ENCODE measurements around the gene RPS28. TPM values are rescaled to one million over a fixed set of nuclear protein-coding genes. Genes with fewer than 3 reads are reported as not detected.
"Not testable (repeated sequence)": the region's sequence is repeated elsewhere in the genome, so short reads cannot be mapped to it uniquely, and the experiment has no call there.

The RPS28 gene
- total RNA-seq, 1 donor from 2014 or later = 157 TPM

DNA sequence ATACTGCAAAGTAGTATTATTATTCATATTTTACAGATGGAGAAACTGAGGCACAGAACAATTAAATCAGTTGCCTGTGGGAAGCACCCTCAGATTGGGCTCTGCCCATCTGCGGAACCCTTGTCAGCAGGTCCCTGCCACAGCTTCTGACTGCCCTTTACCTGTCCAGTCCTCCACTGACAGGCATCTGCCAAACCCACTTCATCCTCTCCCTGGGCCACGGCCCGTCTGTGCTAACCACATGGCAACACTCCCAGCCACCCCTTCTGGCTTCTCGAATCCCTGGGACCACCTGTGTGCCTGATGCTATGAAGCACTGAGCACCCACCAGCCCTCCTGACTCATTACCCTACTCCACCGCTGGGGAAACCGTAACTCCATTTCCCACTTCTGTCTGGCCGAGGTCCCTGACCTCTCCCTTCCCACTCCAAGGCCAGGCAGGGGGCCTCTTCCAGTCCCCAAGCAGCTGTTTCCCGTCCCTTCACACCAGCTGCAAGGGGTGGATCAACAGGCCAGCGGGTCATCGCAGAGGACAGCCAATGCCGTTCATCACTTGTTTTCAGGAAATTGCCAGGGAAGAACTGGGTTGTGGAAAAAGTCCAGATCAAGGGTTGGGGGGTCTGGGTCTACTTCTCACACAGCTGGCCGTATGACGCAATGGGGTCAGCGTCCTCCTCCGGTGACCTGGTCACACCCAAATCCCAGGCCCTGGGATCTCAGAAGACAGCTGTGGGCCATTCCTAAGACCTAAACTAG, 19.2 kb downstream of the RPS28 start:
- no peak for DNase-seq (ENCODE audit: low spot score in 2 of 2)
- FAIRE-seq = no peak

DNA sequence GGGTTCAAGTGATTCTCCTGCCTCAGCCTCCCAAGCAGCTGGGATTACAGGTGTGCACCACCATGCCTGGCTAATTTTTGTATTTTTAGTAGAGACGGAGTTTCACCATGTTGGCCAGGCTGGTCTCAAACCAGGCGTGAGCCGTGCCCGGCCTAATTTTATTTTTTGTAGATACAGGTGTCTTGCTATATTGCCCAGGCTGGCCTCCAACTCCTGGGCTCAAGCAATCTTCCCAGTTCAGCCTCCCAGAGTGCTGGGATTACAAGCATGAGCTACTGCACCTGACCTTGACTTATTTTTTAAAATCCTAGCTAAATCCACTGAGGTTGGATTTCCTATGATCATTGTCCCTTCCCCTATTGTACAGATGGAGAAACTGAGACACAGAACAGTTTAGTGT, 20.2 kb downstream of the RPS28 start:
- FAIRE-seq; DNase-seq (ENCODE audit: low spot score in 2 of 2): not testable (repeated sequence)

DNA sequence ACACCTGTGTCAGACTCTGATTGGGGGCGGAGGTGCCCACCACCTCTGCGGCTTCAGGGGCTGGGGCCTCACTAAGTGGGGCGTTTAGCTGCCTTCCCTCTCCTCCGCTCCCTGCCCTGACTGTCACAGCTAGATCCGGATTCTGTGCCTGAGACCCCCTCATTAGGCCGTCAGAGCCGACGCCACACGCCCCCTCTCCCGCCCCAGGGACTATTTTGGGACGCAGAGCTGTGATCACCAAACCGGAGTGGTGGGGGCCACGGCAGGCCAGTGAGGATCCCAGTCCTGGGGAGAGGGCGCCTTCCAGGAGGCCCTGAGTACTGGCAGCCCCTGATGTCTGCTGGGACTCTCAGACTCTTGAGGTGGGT, 21.0 kb downstream of the RPS28 start:
- DNase-seq (ENCODE audit: low spot score in 2 of 2) (no peak), FAIRE-seq (no peak)

DNA sequence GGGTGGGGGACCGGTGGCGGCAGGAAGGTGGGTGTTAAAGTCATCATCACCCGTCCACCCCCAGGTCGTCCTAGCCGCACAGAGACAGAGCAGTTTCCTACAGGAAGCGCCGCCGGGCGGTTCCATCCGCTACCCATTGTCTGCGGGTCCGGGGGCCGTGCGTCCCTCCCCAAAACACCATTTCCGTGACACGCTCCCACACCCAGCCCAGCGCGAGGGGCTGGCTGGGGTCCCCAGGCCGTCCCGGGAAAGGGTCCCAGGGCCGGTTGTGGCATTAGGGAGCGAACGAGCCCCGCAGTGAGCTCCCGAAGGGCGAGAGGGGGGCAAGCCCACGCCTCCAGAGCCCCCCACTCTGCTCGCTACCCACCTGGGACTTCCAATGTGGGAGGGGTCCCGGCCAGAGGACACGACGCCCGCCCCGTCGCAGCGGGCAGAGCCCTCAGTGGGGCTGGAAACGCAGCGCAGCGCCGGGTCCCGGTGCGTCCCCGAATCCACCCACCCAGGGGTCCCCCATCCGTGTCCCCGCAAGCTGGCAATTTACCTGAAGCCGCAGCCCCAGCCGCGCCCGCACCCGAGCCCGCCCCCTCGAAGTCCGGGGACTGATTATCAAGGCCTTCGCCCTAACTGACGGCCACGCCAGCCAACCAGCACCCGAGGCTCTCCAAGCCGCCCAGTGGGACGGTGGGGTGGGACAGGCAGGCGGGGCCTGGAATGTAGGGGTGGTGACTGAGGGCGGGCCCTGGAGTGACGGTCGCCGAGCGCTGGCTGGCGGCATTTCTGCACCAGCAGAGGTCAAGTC, 21.6 kb downstream of the RPS28 start, which contains the start of gene KANK3:
Gene KANK3, minus strand, starts transcription at position 579 of the 799 bp plus-strand sequence. CDS start 5,434 bp downstream, outside the sequence.
- no peak for FAIRE-seq
- peak; percentile 91 to 95 for DNase-seq (ENCODE audit: low spot score in 2 of 2)

DNA sequence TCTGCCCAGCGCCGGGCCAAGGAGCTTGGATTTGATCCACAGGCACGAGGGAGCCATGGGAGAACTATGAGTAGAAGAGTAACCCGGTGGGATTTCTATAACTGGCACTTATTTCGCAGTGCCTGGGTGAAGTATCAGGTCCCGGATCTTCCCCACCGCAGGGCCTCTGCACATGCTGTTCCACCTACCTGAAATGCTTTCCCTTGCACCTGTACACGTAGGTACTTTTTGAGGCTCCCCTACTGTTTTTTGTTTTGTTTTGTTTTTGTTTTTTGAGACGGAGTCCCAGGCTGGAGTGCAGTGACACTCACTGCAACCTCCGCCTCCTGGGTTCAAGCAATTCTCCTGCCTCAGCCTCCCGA, 22.2 kb downstream of the RPS28 start:
- no peak for FAIRE-seq

DNA sequence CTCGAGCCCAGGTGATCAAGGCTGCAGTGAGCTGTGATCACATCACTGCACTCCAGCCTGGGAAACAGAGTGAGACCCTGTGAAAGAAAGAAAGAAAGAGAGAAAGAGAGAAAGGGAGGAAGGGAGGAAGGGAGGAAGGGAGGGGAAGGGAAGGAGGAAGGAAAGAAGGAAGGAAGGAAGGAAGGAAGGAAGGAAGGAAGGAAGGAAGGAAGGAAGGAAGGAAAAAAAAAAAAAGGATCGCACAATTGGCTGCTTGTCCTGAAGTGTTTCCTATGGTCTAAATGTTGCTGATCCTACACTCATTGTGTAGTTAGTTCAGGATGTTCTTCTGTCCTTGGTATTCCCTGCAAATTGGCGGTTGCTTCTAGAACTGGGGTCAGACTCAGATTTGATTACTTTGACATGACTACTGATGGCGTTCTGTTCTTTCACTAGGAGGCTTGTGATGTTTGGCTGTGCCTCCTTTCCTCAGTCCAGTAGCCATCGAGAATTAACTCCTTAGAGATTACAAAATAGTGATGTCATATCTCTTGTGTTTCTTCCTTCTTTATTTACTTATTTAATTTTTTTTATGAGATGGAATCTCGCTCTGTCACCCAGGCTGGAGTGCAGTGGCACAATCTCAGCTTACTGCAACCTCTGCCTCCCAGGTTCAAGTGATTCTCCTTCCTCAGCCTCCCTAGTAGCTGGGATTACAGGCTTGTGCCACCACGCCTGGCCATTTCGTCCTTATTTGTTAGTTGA, 28.5 kb downstream of the RPS28 start:
- FAIRE-seq; DNase-seq (ENCODE audit: low spot score in 2 of 2): not testable (repeated sequence)

More for the DNA sequence above, 22.2 kb downstream of the RPS28 start:
- no peak for DNase-seq (ENCODE audit: low spot score in 2 of 2)

DNA sequence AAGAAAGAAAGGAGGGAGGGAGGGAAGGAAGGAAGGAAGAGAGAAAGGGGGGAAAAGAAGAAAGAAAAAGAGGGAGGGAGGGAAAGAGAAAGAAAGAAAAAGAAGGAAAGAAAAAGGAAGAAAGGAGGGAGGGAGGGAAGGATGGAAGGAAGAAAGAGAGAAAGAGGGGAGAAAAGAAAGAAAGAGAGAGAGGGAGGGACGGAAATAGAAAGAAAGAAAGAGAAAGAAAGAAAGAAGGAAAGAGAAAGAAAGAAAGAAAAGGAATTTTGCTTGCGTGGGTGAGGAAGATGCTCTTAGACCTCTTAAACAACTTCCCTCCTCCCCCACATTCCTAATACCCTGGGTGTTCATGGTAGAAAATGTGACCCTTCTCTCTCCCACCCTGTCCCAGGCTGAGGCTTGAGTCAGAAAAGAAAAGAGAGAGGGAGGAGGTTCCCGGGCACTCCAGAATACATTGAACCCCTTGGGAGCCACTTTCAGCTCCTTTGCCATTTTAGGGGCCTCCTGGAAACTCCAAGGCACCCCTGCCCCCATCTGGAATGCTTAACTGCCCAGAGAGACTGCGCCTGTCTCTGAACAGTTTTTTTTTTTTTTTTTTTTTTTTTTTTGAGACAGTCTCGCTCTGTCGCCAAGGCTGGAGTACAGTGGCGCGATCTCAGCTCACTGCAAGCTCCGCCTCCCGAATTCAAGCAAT, 31.0 kb downstream of the RPS28 start:
- FAIRE-seq = no peak

DNA sequence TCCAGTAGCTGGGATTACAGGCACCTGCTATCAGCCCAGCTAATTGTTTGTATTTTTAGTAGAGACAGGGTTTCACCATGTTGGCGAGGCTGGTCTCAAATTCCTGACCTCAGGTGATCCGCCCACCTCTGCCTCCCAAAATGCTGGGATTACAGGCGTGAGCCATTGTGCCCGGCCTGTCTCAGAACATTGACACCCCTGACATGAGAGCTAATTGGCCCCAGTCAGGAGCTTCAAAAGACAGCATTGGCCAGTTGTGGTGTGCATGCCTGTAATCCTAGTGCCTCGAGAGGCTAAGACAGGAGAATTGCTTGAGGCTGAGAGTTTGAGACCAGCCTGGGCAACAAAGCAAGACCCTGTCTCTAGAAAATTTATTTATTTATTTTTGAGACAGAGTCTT, 31.5 kb downstream of the RPS28 start:
- DNase-seq (ENCODE audit: low spot score in 2 of 2); FAIRE-seq: not testable (repeated sequence)

More for the DNA sequence above, 31.0 kb downstream of the RPS28 start:
- no peak for DNase-seq (ENCODE audit: low spot score in 2 of 2)

DNA sequence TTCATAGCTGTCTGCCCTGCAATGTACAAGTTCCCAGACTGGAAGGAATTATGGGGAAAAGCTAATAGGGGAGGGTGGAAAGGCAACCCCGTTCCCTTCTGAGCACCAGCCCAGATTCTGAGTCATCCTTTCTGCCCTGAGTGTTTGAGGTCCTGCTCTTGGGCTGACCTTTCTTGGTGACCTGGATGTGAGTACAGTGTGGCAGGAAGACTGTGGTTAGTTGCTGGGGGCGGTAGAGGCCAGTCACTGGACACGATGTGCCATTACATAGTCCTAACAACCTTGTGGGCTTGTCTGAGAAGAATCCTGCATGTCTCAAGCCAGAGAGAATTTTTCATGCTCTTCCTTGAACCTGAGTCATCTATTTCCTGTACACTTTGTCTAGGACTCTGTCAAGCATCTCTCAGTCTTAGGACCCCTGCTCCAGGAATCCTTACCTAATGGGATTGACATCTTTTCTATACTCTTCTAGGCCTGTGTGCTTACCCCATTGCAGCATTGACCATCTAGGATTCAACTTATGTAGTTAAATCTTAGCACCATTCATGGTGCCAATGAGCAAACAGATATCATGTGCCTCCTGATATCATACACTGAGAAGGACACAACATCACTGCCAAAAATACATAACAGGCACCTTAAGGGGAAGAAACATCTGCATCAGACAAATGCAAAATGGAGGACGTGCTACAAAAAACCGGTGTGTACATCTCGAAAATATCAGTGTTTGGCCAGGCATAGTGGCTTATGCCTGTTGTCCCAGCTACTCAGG, 34.5 kb downstream of the RPS28 start:
- DNase-seq (ENCODE audit: low spot score in 2 of 2) = peak in 1 of 2 donors; percentile 10
- FAIRE-seq = no peak

DNA sequence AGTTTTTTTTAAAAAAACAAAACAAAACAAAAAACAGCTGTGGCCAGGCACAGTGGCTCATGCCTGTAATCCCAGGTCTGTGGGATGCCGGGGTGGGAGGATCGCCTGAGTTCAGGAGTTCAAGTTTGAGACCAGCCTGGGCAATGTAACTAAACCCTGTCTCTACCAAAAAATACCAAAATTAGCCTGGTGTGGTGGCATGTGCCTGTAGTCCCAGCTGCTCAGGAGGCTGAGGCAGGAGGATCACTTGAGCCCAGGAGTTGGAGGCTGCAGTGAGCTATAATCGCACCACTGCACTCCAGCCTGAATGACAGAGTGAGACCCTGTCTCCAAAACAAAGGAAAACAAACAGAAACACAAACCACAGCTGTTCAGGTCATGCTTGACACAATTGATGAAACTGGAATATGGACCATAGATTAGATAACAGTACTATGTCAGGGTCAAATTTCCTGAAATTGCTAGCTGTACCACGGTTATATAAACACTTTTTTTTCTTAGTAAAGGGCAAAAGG, 35.8 kb downstream of the RPS28 start:
- FAIRE-seq = no peak
- no peak for DNase-seq (ENCODE audit: low spot score in 2 of 2)

DNA sequence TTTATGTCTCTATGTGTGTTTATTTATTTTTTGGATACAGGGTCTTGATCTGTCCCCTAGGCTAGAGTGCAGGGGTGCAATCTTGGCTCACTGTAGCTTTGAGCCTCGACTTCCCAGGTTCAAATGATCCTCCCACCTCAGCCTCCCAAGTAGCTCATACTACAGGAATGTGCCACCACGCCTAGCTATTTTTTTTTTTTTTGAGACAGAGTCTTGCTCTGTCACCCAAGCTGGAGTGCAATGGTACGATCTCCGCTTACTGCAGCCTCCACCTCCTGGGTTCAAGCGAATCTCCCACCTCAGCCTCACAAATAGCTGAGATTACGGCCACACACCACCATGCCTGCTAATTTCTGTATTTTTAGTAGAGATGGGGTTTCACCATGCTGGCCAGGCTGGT, 37.7 kb downstream of the RPS28 start:
- FAIRE-seq = no peak
- no peak for DNase-seq (ENCODE audit: low spot score in 2 of 2)

DNA sequence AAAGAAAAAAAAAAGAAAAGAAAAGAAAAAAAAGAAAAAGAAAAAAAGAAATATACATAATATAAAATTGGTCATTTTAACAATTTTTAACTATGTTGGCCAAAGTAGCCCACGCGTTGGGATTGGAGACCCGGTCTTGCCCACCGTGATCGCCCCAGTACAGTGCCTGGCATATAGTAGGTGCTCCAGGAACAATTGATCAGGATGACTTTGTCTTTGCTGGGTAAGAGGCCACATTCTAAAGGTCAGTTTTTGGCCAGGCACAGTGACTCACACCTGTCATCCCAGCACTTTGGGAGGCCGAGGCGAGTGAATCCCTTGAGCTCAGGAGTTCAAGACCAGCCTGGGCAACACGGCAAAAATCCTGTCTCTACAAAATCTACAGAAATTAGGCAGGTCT, 38.9 kb downstream of the RPS28 start:
- DNase-seq (ENCODE audit: low spot score in 2 of 2) (no peak), FAIRE-seq (no peak)

DNA sequence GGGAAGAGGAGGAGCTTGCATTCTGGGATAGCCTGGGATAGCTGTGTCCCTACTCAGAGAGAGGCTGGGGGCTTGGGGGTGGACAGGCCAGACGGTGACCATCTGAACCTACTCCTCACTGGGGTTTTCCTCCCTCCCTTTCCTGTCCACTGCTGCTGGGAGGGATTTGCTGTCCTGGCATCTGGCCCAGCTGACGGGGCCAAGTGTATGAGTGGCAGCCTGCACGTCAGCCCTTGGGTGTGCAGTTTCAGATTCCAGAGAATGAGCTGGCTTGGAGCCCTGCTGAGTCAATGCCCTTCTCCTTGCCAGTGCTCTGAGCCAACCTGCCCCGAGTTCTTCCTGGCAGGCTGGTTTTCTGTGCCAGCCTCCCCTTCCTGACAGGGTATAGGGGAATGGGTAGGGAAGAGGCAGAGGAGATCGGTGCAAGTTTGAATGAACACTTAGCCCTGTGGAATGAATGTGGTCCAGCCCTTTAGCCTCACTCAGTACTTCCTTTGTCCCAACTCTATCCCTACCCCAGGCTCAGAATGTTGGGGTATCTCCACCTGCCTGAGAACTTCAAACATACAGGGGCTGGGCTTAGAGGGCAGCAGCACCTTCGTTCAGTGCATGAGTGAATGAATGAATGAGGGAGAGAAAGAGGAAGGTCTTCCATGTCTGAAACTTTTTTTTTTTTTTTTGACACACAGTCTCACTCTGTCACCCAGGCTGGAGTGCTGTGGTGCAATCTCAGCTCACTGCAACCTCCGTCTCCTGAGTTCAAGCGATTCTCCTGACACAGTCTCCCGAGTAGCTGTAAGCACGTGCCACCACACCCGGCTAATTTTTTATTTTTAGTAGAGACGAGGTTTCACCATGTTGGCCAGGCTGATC, 40.9 kb downstream of the RPS28 start:
- DNase-seq (ENCODE audit: low spot score in 2 of 2) (peak; percentile 61 to 79), FAIRE-seq (no peak)

DNA sequence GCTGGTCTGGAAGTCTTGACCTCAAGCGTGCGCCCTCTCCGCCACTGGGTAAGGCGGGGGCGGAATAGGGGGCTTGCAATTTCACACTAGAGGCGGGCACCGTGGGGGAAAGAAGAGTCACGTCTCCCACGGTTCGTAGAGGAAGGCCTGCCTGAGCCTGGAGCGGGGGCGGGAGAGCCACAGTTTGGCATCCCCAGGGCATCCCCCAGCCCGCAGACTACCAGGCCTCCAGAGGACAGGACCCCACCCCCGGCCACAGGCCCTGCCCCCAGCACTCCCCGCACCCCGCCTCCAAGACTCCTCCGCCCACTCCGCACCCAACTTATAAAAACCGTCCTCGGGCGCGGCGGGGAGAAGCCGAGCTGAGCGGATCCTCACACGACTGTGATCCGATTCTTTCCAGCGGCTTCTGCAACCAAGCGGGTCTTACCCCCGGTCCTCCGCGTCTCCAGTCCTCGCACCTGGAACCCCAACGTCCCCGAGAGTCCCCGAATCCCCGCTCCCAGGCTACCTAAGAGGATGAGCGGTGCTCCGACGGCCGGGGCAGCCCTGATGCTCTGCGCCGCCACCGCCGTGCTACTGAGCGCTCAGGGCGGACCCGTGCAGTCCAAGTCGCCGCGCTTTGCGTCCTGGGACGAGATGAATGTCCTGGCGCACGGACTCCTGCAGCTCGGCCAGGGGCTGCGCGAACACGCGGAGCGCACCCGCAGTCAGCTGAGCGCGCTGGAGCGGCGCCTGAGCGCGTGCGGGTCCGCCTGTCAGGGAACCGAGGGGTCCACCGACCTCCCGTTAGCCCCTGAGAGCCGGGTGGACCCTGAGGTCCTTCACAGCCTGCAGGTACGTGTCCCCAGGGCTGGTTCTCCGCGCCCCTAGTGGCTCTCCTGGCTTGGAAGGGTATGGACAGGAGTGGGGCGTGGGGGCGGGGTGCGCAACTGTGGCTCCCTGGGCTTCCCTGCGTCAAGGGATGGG, 42.8 kb downstream of the RPS28 start, which contains the start of gene ANGPTL4:
Gene ANGPTL4, plus strand, starts transcription at position 353 of the 969 bp plus-strand sequence. Its CDS starts 167 bp downstream, at position 520.
- FAIRE-seq (no peak), DNase-seq (ENCODE audit: low spot score in 2 of 2) (peak; percentile 63 to 75)

DNA sequence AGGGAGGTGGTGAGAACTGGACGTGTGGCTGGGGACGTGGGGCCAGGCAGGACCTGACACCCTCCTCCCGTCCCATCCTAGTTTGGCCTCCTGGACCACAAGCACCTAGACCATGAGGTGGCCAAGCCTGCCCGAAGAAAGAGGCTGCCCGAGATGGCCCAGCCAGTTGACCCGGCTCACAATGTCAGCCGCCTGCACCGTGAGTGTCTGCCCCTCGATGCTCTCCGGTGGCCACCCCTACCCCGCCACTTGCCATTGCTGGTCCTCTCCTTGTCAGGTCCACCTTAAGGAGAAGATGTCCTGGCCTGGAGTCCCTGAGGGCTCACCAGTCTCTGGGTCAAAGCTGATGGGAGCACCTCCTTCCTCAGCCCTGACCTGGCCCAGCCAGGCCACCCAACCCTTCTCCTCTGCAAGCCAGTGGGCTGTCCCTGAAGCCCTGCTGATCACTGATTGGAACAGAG, 44.9 kb downstream of the RPS28 start:
- no peak for FAIRE-seq
- peak in 1 of 2 donors; percentile 31 for DNase-seq (ENCODE audit: low spot score in 2 of 2)

DNA sequence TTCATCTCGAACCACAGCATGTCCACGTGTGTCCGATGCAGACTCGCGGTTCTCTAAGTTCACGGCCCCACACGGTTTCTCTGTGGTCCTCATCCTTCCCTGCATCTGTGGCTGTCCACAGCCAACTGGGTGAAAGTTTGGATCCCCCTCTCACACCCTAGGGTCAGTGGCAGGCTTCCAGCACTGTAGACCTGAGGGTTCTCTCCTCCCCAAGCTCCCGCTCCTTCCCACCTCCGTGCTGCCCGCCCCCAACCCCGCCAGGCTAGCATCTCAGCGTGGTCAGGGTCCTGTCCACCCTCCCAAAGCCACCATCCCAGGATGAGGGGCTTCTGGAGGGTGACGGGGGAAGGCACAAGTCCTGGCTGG, 45.6 kb downstream of the RPS28 start:
- DNase-seq (ENCODE audit: low spot score in 2 of 2) (peak; percentile 28 to 34), FAIRE-seq (no peak)
